CD4-positive, alpha-beta T cell treated with Interleukin-10 for 1 hour (primary cell): ENCODE data around the gene AGMO.

ENCODE experiments used
- DNase-seq: peaks from one replicate; pipeline ENCODE4 v3.0.0-alpha.2; 2020

AGMO gene

DNA sequence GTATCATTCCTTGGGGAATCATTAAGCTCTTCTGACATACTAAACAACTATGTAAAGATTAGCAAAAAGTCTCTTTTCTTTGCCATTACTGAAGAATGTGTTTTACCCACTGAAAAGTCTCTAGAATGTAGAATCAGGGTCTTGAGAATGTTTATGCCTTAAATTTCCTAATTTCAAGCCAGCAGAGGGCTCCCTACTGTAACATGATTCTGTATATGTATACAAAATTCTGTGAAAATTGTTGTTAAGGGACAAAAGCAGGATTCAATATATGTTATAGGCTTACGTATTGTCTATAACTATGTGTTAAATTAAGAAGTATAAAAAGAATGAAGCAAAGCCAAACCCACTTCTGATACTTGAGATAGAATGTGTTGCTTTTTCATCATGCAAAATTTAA lies 362.3 kb downstream of the AGMO start:
- DNase-seq = no peak

GRCh38 chr7:15197042-15197977 lies 364.5 kb downstream of the AGMO start:
- DNase-seq = no peak

- no peak for DNase-seq
Observed at GRCh38 chr7:15178065-15178464, 383.8 kb downstream of the AGMO start.

- no peak for DNase-seq
Observed at GRCh38 chr7:15176089-15176488, 385.7 kb downstream of the AGMO start.

DNA sequence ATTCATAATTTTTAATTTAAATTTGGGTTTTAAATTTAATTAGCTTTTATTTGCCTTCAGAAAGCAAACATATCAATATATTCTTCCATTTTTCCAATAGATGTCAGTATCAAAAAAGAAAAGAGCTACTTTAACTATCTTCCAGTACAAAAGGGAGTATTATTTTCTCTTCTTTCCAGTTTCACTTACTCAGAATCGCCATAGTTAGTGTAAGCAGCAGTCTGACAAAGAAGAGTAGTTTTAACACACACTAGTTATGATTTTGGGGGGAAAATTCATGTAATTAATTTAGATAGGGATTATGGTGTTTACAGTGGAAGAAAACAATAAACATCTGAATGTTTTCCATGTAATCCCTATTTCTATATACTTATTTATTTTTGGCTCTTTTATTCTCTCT lies 386.7 kb downstream of the AGMO start:
- DNase-seq = no peak

DNA sequence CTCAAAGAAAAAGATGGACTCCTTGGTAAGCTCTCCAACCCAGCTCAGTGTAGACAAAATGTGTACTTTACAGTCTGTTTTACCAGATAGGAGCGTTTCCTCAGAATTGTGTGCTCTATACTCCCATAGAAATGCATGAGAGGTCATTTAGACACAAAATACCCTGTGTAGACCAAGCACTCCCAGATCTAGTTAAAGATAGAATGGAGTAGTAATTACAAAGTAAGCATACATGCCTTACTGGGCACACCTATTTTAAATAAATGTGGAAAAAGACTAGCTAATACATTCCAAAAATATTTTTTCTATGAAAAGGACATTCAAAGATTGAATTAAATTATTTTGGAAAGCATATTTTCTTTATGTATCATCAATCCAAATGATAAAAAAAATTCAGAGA lies 387.3 kb downstream of the AGMO start:
- DNase-seq = no peak

GRCh38 chr7:15168489-15168888 lies 393.3 kb downstream of the AGMO start:
- DNase-seq = no peak

- no peak for DNase-seq
Observed at GRCh38 chr7:15167912-15168311, 393.9 kb downstream of the AGMO start.

GRCh38 chr7:15166620-15167019 lies 395.2 kb downstream of the AGMO start:
- no peak for DNase-seq

GRCh38 chr7:15159261-15159660 lies 402.6 kb downstream of the AGMO start:
- DNase-seq = no peak

GRCh38 chr7:15158141-15158810 lies 403.5 kb downstream of the AGMO start:
- no peak for DNase-seq
